Endothelial cell of umbilical vein (primary cell): ENCODE measurements around the gene NSG2.

Experiments used
- EZH2 ChIP-seq: IDR thresholded peaks from 2 replicates; pipeline ENCODE4 v1.6.1; 2012; ENCODE audit warnings: borderline replicate concordance, low read depth, mild to moderate bottlenecking, moderate library complexity, low read length, inconsistent platforms; ENCODE audit not compliant: severe bottlenecking
- JUN ChIP-seq: IDR thresholded peaks from 2 replicates; pipeline ENCODE4 v1.6.1; 2011; ENCODE audit warnings: borderline replicate concordance, low read depth; ENCODE audit not compliant: insufficient read length, insufficient read depth
- POLR2A ChIP-seq: IDR thresholded peaks from 2 replicates; pipeline ENCODE4 v1.6.1; 2012; ENCODE audit warnings: low read depth, mild to moderate bottlenecking, control low read depth, low read length
- POLR2AphosphoS5 ChIP-seq: IDR thresholded peaks from 2 replicates; pipeline ENCODE4 v1.6.1; 2012; ENCODE audit warnings: low read depth, mild to moderate bottlenecking, control low read depth, low read length, moderate library complexity; ENCODE audit not compliant: insufficient read depth
- TF ChIP-seq, protein P1 (sequence below), 2 donors: IDR thresholded peaks; 1 replicate in 1 of 2; 2 replicates in 1 of 2; pipeline ENCODE4 v1.5.1; 2011; ENCODE audit warnings: low read length in 2 of 2, mild to moderate bottlenecking in 2 of 2, moderate library complexity in 2 of 2, control low read depth in 1 of 2, inconsistent platforms in 1 of 2, low read depth in 1 of 2; ENCODE audit not compliant: insufficient read depth in 1 of 2; ENCODE audit errors: extremely low read depth in 1 of 2
- TF ChIP-seq, protein P2 (sequence below): IDR thresholded peaks from 2 replicates; pipeline ENCODE4 v1.6.1; 2011; ENCODE audit not compliant: insufficient read depth, insufficient read length

DNA sequence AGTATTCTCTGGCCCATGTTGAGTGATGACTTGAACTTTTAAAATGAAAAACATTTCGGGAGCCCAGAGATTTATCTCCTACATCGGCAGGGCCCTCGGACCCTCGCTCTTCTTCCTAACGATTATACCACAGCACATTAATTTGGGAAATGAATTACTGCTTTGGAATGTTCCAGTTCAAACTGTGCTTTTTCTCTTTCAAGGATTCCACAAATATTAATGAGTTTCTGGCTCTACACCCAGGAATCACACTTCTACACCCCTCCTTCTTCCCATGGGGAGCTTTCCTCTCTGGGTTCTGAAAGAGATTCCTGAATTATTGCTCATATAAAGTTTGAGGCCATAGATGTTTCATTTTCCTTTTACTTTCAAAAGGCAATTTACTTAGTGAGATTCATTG lies 41.2 kb downstream of the NSG2 start:
- no peak for TF ChIP-seq POLR2AphosphoS5
- TF ChIP-seq, protein P1, sequence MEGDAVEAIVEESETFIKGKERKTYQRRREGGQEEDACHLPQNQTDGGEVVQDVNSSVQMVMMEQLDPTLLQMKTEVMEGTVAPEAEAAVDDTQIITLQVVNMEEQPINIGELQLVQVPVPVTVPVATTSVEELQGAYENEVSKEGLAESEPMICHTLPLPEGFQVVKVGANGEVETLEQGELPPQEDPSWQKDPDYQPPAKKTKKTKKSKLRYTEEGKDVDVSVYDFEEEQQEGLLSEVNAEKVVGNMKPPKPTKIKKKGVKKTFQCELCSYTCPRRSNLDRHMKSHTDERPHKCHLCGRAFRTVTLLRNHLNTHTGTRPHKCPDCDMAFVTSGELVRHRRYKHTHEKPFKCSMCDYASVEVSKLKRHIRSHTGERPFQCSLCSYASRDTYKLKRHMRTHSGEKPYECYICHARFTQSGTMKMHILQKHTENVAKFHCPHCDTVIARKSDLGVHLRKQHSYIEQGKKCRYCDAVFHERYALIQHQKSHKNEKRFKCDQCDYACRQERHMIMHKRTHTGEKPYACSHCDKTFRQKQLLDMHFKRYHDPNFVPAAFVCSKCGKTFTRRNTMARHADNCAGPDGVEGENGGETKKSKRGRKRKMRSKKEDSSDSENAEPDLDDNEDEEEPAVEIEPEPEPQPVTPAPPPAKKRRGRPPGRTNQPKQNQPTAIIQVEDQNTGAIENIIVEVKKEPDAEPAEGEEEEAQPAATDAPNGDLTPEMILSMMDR (IDR thresholded peaks at IDR 0.05; ENCODE audit: extremely low read depth in 1 of 2, insufficient read depth in 1 of 2, low read depth in 1 of 2, low read length in 2 of 2), result no peak
- no peak for TF ChIP-seq POLR2A
- no peak for TF ChIP-seq EZH2
- TF ChIP-seq, protein P2, sequence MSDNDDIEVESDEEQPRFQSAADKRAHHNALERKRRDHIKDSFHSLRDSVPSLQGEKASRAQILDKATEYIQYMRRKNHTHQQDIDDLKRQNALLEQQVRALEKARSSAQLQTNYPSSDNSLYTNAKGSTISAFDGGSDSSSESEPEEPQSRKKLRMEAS, result no peak
- no peak for TF ChIP-seq JUN
